ENCODE results near the gene FHOD3.

- TF ChIP-seq, protein P1, sequence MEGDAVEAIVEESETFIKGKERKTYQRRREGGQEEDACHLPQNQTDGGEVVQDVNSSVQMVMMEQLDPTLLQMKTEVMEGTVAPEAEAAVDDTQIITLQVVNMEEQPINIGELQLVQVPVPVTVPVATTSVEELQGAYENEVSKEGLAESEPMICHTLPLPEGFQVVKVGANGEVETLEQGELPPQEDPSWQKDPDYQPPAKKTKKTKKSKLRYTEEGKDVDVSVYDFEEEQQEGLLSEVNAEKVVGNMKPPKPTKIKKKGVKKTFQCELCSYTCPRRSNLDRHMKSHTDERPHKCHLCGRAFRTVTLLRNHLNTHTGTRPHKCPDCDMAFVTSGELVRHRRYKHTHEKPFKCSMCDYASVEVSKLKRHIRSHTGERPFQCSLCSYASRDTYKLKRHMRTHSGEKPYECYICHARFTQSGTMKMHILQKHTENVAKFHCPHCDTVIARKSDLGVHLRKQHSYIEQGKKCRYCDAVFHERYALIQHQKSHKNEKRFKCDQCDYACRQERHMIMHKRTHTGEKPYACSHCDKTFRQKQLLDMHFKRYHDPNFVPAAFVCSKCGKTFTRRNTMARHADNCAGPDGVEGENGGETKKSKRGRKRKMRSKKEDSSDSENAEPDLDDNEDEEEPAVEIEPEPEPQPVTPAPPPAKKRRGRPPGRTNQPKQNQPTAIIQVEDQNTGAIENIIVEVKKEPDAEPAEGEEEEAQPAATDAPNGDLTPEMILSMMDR (IDR thresholded peaks at IDR 0.05 in 8 of 11, conservative IDR thresholded peaks at IDR 0.05 in 3 of 11): no peak
- TF ChIP-seq POLR2A (IDR thresholded peaks at IDR 0.05): no peak
These were observed 281.6 kb downstream of the FHOD3 start for GRCh38 chr18:36578871-36579710.

Measured in spleen (tissue), 7 donors.